ENCODE measurements around the gene PCDH8.

DNA sequence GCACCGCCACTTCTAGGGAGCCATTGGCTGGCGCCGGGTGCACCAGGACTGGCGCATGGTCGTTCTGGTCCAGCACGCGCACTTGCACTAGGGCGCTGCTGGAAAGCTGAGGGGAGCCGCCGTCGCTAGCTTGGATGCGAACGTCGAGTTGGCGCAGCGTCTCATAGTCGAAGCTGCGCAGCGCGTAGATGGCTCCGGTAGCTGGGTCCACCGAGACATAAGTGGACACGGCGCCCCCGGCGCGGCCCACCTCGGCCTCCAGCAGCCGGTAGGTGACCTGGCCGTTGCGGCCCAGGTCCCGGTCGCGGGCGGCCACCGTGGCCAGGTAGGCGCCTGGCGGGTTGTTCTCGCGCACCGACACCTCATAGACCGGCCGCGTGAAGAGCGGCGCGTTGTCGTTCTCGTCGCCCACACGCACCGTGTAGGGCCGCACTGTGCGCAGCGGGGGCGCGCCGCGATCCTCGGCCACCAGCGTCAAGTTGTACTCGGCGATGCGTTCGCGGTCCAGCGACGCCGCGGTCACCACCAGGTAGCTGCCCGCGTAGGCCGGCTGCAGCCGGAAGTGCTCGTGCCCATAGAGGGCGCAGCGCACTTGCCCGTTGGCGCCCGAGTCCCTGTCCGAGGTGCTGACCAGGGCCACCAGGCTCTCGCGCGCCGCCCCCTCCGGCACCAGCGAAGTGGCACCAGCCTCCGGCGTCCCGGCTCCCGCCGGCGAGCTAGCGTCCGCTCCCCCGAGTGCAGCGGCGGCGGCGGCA, 1.7 kb downstream of the PCDH8 start:
- TF ChIP-seq, protein P1, sequence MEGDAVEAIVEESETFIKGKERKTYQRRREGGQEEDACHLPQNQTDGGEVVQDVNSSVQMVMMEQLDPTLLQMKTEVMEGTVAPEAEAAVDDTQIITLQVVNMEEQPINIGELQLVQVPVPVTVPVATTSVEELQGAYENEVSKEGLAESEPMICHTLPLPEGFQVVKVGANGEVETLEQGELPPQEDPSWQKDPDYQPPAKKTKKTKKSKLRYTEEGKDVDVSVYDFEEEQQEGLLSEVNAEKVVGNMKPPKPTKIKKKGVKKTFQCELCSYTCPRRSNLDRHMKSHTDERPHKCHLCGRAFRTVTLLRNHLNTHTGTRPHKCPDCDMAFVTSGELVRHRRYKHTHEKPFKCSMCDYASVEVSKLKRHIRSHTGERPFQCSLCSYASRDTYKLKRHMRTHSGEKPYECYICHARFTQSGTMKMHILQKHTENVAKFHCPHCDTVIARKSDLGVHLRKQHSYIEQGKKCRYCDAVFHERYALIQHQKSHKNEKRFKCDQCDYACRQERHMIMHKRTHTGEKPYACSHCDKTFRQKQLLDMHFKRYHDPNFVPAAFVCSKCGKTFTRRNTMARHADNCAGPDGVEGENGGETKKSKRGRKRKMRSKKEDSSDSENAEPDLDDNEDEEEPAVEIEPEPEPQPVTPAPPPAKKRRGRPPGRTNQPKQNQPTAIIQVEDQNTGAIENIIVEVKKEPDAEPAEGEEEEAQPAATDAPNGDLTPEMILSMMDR (IDR thresholded peaks at IDR 0.05): peak in 2 of 6 experiments; percentile 34 to 44
- TF ChIP-seq POLR2A (IDR thresholded peaks at IDR 0.05): no peak

Data from adrenal gland (tissue), 5 donors.